ENCODE data around the gene DLEC1.

DLEC1 gene

GRCh38 chr3:38136393-38136776, 97.4 kb downstream of the DLEC1 start:
- H3K27ac ChIP-seq (ENCODE audit: insufficient read depth, low read length, poor library complexity, severe bottlenecking) = peak overlapping the region; percentile 85
- peak overlapping the region; percentile 80 for H3K4me3 ChIP-seq (ENCODE audit: insufficient read depth, low read depth, low read length, poor library complexity, severe bottlenecking)
- no peaks in the 10 kb centered on the region for H3K9me3 ChIP-seq (ENCODE audit: control insufficient read depth, low read length)
- peaks cover 30% of the 10 kb centered on the region for H3K36me3 ChIP-seq (ENCODE audit: control insufficient read depth, insufficient read depth, low read length)
- DNase-seq = no peak
- peaks cover 34% of the 10 kb centered on the region for H3K4me1 ChIP-seq (ENCODE audit: control insufficient read depth, insufficient read depth, low read length, poor library complexity, severe bottlenecking)
- no peaks in the 10 kb centered on the region for H3K27me3 ChIP-seq (replicated peaks; ENCODE audit: control insufficient read depth, insufficient read depth, low read length, poor library complexity, severe bottlenecking)

- Histone ChIP-seq H3K9me3 (ENCODE audit: control insufficient read depth, low read length) (no peaks in the 10 kb centered on the region), H3K4me3 (ENCODE audit: insufficient read depth, low read depth, low read length, poor library complexity, severe bottlenecking) (peak within 1 kb of the TSS; percentile 80), H3K27me3 (replicated peaks; ENCODE audit: control insufficient read depth, insufficient read depth, low read length, poor library complexity, severe bottlenecking) (no peaks in the 10 kb centered on the region), H3K4me1 (ENCODE audit: control insufficient read depth, insufficient read depth, low read length, poor library complexity, severe bottlenecking) (peaks cover 34% of the 10 kb centered on the region), H3K27ac (ENCODE audit: insufficient read depth, low read length, poor library complexity, severe bottlenecking) (peak within 1 kb of the TSS; percentile 85), H3K36me3 (ENCODE audit: control insufficient read depth, insufficient read depth, low read length) (peaks cover 33% of the 10 kb centered on the region)
- DNase-seq = peak; percentile 95 to 96 (median 96)
These were observed 98.0 kb downstream of the DLEC1 start, which contains the start of gene ACAA1 for GRCh38 chr3:38136777-38137614. ACAA1 (minus strand) TSS chr3:38137127; CDS start chr3:38137035, 92 bp downstream.

- H3K4me1 ChIP-seq (ENCODE audit: control insufficient read depth, insufficient read depth, low read length, poor library complexity, severe bottlenecking) = peaks cover 34% of the 10 kb centered on the region
- H3K4me3 ChIP-seq (ENCODE audit: insufficient read depth, low read depth, low read length, poor library complexity, severe bottlenecking) = peak overlapping the region; percentile 80
- H3K27ac ChIP-seq (ENCODE audit: insufficient read depth, low read length, poor library complexity, severe bottlenecking) = peak overlapping the region; percentile 85
- no peaks in the 10 kb centered on the region for H3K27me3 ChIP-seq (replicated peaks; ENCODE audit: control insufficient read depth, insufficient read depth, low read length, poor library complexity, severe bottlenecking)
- peaks cover 37% of the 10 kb centered on the region for H3K36me3 ChIP-seq (ENCODE audit: control insufficient read depth, insufficient read depth, low read length)
- no peaks in the 10 kb centered on the region for H3K9me3 ChIP-seq (ENCODE audit: control insufficient read depth, low read length)
- peak in 1 of 3 donors; percentile 11 for DNase-seq
These were observed 98.8 kb downstream of the DLEC1 start for GRCh38 chr3:38137615-38138348.

- Histone ChIP-seq H3K27ac (ENCODE audit: insufficient read depth, low read length, poor library complexity, severe bottlenecking) (peak within 1 kb of the TSS; percentile 85), H3K27me3 (replicated peaks; ENCODE audit: control insufficient read depth, insufficient read depth, low read length, poor library complexity, severe bottlenecking) (no peaks in the 10 kb centered on the region), H3K4me1 (ENCODE audit: control insufficient read depth, insufficient read depth, low read length, poor library complexity, severe bottlenecking) (peaks cover 34% of the 10 kb centered on the region), H3K9me3 (ENCODE audit: control insufficient read depth, low read length) (no peaks in the 10 kb centered on the region), H3K4me3 (ENCODE audit: insufficient read depth, low read depth, low read length, poor library complexity, severe bottlenecking) (peak within 1 kb of the TSS; percentile 80), H3K36me3 (ENCODE audit: control insufficient read depth, insufficient read depth, low read length) (peaks cover 33% of the 10 kb centered on the region)
- peak; percentile 67 to 74 (median 71) for DNase-seq
These were observed 99.6 kb downstream of the DLEC1 start, which contains the start of gene MYD88 for GRCh38 chr3:38138349-38139190. MYD88 (plus strand) TSS chr3:38138661; CDS start chr3:38138701, 40 bp downstream.

- no peaks in the 10 kb centered on the region for H3K27me3 ChIP-seq (replicated peaks; ENCODE audit: control insufficient read depth, insufficient read depth, low read length, poor library complexity, severe bottlenecking)
- peak overlapping the region; percentile 80 for H3K4me3 ChIP-seq (ENCODE audit: insufficient read depth, low read depth, low read length, poor library complexity, severe bottlenecking)
- H3K4me1 ChIP-seq (ENCODE audit: control insufficient read depth, insufficient read depth, low read length, poor library complexity, severe bottlenecking) = peaks cover 34% of the 10 kb centered on the region
- no peak for DNase-seq
- peak overlapping the region; percentile 85 for H3K27ac ChIP-seq (ENCODE audit: insufficient read depth, low read length, poor library complexity, severe bottlenecking)
- H3K36me3 ChIP-seq (ENCODE audit: control insufficient read depth, insufficient read depth, low read length) = peaks cover 30% of the 10 kb centered on the region
- no peaks in the 10 kb centered on the region for H3K9me3 ChIP-seq (ENCODE audit: control insufficient read depth, low read length)
These were observed 100.2 kb downstream of the DLEC1 start for GRCh38 chr3:38139191-38139590.

GRCh38 chr3:38139652-38140051, 100.6 kb downstream of the DLEC1 start:
- Histone ChIP-seq H3K9me3 (ENCODE audit: control insufficient read depth, low read length) (no peaks in the 10 kb centered on the region), H3K27me3 (replicated peaks; ENCODE audit: control insufficient read depth, insufficient read depth, low read length, poor library complexity, severe bottlenecking) (no peaks in the 10 kb centered on the region), H3K27ac (ENCODE audit: insufficient read depth, low read length, poor library complexity, severe bottlenecking) (peak overlapping the region; percentile 85), H3K4me1 (ENCODE audit: control insufficient read depth, insufficient read depth, low read length, poor library complexity, severe bottlenecking) (peaks cover 34% of the 10 kb centered on the region), H3K4me3 (ENCODE audit: insufficient read depth, low read depth, low read length, poor library complexity, severe bottlenecking) (peak overlapping the region; percentile 80), H3K36me3 (ENCODE audit: control insufficient read depth, insufficient read depth, low read length) (peaks cover 27% of the 10 kb centered on the region)
- no peak for DNase-seq

- no peak overlapping the region for H3K4me3 ChIP-seq (ENCODE audit: insufficient read depth, low read depth, low read length, poor library complexity, severe bottlenecking)
These were observed 101.5 kb downstream of the DLEC1 start for GRCh38 chr3:38140326-38141172.

DNA sequence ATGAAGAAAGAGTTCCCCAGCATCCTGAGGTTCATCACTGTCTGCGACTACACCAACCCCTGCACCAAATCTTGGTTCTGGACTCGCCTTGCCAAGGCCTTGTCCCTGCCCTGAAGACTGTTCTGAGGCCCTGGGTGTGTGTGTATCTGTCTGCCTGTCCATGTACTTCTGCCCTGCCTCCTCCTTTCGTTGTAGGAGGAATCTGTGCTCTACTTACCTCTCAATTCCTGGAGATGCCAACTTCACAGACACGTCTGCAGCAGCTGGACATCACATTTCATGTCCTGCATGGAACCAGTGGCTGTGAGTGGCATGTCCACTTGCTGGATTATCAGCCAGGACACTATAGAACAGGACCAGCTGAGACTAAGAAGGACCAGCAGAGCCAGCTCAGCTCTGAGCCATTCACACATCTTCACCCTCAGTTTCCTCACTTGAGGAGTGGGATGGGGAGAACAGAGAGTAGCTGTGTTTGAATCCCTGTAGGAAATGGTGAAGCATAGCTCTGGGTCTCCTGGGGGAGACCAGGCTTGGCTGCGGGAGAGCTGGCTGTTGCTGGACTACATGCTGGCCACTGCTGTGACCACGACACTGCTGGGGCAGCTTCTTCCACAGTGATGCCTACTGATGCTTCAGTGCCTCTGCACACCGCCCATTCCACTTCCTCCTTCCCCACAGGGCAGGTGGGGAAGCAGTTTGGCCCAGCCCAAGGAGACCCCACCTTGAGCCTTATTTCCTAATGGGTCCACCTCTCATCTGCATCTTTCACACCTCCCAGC, 102.4 kb downstream of the DLEC1 start:
- Histone ChIP-seq H3K4me3 (ENCODE audit: insufficient read depth, low read depth, low read length, poor library complexity, severe bottlenecking) (no peak overlapping the region), H3K9me3 (ENCODE audit: control insufficient read depth, low read length) (peaks cover 3% of the 10 kb centered on the region), H3K36me3 (ENCODE audit: control insufficient read depth, insufficient read depth, low read length) (peaks cover 27% of the 10 kb centered on the region), H3K27ac (ENCODE audit: insufficient read depth, low read length, poor library complexity, severe bottlenecking) (no peak overlapping the region), H3K27me3 (replicated peaks; ENCODE audit: control insufficient read depth, insufficient read depth, low read length, poor library complexity, severe bottlenecking) (no peaks in the 10 kb centered on the region), H3K4me1 (ENCODE audit: control insufficient read depth, insufficient read depth, low read length, poor library complexity, severe bottlenecking) (peaks cover 24% of the 10 kb centered on the region)
- DNase-seq = no peak

More at GRCh38 chr3:38140326-38141172, 101.5 kb downstream of the DLEC1 start:
- no peak overlapping the region for H3K27ac ChIP-seq (ENCODE audit: insufficient read depth, low read length, poor library complexity, severe bottlenecking)
- H3K4me1 ChIP-seq (ENCODE audit: control insufficient read depth, insufficient read depth, low read length, poor library complexity, severe bottlenecking) = peaks cover 31% of the 10 kb centered on the region
- peaks cover 27% of the 10 kb centered on the region for H3K36me3 ChIP-seq (ENCODE audit: control insufficient read depth, insufficient read depth, low read length)
- H3K27me3 ChIP-seq (replicated peaks; ENCODE audit: control insufficient read depth, insufficient read depth, low read length, poor library complexity, severe bottlenecking) = no peaks in the 10 kb centered on the region
- no peak for DNase-seq
- H3K9me3 ChIP-seq (ENCODE audit: control insufficient read depth, low read length) = no peaks in the 10 kb centered on the region
